ENCODE measurements around the gene LTB.

DNA sequence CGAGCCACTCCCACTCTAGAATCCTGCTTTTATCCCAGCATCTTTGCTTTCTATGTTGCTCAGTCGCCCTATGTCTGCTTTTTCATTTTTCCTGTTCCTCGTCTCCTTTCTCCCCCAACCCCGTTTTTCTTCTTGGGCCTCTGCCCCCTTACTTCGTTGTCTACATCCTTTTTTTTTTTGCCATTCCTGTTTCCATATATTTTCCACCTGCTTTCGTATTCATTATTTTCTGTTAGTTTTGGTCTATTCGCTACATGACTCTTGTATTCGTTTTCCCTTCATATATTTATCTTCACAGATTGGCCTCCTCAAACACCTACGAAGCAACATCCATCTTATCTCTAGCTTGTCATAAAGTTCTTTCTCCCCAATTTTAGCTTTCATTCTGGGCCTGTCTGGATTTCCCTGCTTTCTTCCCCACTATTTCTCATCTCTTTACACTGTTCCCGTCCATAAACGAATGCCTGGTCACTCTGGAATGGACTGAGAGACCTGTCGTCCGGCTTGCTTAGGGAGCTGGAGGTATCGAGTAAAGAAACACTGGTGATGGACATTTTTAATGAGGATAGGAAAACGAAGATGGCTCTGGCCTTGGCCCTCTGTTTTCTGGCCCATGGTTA is 39.2 kb upstream of the LTB start:
- TF ChIP-seq POLR2A (IDR thresholded peaks at IDR 0.05): no peak
- TF ChIP-seq, protein P1, sequence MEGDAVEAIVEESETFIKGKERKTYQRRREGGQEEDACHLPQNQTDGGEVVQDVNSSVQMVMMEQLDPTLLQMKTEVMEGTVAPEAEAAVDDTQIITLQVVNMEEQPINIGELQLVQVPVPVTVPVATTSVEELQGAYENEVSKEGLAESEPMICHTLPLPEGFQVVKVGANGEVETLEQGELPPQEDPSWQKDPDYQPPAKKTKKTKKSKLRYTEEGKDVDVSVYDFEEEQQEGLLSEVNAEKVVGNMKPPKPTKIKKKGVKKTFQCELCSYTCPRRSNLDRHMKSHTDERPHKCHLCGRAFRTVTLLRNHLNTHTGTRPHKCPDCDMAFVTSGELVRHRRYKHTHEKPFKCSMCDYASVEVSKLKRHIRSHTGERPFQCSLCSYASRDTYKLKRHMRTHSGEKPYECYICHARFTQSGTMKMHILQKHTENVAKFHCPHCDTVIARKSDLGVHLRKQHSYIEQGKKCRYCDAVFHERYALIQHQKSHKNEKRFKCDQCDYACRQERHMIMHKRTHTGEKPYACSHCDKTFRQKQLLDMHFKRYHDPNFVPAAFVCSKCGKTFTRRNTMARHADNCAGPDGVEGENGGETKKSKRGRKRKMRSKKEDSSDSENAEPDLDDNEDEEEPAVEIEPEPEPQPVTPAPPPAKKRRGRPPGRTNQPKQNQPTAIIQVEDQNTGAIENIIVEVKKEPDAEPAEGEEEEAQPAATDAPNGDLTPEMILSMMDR (IDR thresholded peaks at IDR 0.05): no peak

Measured in thyroid gland (tissue), 4 donors.